GM11168 (cell line): ENCODE results near the gene CAMK2A.

Experiments used
- in situ Hi-C: fragments of 300-500 bp; cut with MboI; formaldehyde crosslinking; loops from one replicate; pipeline ENCODE4 v1.12.0; 2022; ENCODE audit warnings: low sequenced_read_pairs; ENCODE audit not compliant: unreplicated experiment

The CAMK2A gene

DNA sequence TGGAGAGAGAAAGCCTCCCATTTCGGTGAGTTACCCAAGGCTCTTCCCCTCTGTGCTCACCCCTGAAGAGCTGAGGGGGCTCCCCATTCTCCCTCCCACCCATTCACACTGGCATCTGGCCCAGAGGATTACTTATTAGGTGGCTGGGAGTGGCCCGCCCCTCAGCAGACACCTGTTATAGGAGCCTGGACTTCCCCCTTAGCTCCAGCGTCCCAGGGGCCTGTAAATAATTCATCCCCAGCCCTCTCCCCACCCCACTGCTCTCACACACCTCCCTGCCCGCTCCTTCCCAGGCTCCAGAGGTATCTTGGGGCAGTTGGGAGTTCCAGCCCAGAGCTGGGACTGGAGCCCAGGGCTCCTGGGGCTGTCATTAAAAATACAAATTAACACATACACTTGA, 111.3 kb downstream of the CAMK2A start:
- in situ Hi-C loops = no loop called here

DNA sequence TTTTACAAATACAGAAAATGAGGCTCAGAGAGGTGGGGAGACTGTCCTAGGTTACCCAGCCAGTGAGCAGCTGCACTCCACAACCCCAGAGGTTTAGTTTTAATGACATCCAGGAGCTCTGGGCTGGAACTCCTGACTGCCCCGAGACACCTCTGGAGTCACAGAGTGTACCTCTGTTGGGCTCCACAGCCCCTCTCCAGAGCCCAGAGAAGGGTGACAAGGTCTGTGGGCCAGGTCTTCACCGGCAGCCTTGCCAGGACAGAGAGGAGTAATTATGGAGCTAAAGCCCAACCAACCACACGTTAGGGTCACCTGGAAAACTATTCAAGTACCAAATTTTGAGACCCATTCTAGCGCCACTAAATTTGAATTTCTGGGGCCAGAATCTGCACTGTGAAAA, 111.9 kb downstream of the CAMK2A start:
- in situ Hi-C loops = no loop called here

DNA sequence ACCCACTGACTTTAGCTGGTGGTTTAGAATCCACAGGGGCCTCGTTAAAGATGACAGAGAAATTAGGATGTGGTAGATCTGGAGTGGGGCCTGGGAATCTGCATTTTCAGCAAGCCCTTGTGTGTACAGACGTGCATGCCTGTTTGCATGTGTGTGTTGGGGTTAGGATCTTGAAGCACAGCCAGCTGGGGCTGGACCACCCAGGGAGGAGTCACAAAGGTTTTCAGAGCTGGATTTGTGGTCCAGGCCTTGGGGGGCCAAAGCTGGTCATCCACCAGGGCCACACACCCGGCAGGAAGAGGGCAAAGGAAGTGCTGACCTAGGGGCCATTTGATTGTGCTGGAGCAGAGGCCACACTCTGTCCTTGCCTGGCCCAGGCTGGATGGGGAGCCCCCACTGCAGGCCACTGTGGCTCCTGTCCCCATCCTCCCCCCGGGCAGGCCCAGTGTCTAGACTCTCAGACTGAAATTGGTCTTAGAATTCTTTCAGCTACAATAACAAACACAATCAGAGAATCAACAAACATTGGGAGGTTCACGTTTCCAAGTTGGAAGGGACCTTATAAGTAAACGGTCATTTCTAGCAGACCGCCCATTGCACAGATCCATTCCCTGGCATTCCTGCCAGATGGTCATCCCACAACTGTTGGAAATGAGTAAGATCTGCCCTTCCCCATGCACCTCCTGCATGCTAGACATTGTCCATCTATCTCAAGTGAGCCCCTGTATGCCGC, 112.7 kb downstream of the CAMK2A start:
- in situ Hi-C loops = no loop called here

DNA sequence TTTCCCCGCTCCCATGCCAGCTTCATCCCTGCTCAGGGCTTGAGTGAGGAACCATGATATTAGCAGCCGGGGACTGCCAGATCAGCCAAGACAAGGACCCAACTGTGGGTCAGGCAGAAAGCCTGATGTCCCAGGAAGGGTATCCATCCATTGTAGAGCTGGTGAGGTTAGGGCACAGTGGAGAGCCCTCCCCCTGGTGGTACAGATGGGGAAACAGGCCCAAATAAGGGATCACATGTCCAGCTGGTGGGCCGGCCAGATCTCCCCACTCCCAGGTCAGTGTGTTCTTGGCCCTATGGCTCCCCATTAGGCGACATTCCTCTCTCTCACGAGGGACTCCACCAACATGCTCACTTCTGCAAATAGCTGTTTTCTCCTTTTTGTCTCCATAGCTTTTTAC, 114.0 kb downstream of the CAMK2A start:
- in situ Hi-C loops = no loop called here

GRCh38 chr5:150175076-150175475, 114.5 kb downstream of the CAMK2A start:
- in situ Hi-C loops = no loop called here

DNA sequence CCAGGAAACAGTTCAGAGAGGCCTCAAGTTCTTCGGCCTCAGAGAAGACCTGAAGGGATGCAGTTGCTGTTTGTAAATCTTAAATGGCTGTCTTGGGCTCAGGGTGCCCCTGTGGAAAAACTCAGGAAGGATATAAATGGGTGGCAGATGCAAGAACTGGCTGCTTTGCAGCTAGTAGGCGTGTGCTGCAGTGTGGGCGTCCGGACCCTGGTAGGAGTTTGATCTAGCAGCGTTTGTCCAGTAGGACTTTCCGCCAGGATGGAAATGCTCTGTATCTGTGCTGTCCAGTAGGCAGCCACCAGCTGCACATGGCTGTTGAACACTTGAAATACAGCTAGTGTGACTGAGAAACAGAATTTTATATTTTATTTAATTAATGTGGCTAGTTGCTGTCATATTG, 115.3 kb downstream of the CAMK2A start:
- in situ Hi-C loops = loop anchor here (25.0 kb wide), 1 partner anchor 163 kb away; no protein-coding TSS in a partner anchor

DNA sequence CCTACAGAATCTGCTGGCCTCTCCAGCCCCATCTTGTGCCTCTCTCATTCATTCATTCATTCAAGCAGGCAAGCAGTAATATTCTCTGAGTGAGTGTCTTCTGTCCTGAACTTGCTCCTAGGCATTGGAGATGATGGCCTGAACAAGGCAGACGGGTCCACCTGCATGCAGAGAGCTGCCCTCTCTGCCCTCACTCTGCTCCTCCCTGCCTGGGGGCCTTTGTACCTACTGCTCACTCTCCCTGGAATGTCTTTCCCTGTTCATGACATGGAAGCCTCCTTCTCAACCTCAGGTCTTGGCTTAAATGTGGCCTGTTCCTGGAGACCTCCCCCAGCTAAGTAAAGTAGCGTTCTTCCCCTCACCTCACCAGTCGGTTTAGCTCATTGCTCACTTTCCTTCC, 116.4 kb downstream of the CAMK2A start:
- in situ Hi-C loops = loop anchor here (25.0 kb wide), 1 partner anchor 164 kb away; no protein-coding TSS in a partner anchor

DNA sequence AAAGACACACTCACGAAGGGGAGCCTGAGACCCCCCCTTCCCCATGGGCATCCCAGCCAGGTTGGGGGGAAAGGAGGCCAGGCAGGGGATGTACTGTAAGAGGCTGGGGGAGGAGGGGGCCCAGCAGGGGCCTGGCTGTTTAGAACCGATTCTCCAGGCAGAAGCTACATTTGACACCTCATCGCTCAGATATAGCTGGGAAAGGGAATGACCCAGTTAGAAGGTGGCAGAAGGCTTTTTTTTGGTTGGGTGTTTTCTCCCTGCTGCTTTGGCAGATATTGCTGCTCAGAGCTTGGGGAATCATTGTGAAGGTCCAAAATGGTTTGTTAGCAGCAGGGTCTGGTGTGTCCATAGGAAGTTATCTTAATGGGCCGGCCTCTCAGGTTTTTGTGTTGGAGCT, 117.0 kb downstream of the CAMK2A start:
- in situ Hi-C loops = loop anchor here (25.0 kb wide), 1 partner anchor 165 kb away; no protein-coding TSS in a partner anchor

DNA sequence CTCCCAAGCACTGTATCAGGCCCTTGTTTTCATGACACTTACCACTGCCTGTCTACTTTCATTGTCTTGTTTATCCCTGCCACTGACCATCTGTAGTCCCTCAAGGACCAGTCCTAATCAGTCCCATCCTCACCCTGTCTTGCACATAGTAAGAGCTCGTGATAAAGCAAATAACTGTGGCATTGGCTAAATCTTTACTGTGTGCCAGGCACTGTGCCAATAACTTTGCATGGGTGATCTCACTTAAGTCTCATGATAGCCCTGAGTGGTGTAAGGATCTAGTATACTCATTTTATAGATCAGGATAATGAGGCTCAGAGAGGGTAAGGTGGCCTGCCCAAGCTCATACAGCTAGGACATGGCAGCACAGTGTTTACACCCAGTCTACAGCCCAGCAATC, 117.4 kb downstream of the CAMK2A start:
- in situ Hi-C loops = loop anchor here (25.0 kb wide), 1 partner anchor 165 kb away; no protein-coding TSS in a partner anchor
